IMR-90 (cell line): ENCODE results near the gene LDB1. TPM values are rescaled to one million over a fixed set of nuclear protein-coding genes. Genes with fewer than 3 reads are reported as not detected.

Experiments used
- ATAC-seq: fragments of 200-7000 bp; cut with Tn5 transposase; 2 replicates; pipeline ENCODE4 v1.9.1; 2020; ENCODE audit warnings: low read depth, mild to moderate bottlenecking, moderate library complexity
- BruUV-seq: library from RNA; stranded (reverse); fragments of 400-500 nt; replicated peaks from 2 replicates; lab custom pipeline; 2021; lab: Mats Ljungman, UMichigan
- CTCF ChIA-PET: fragments of 300-600 bp; formaldehyde crosslinking; extraction: SDS; loops from one replicate; lab custom pipeline; 2021; ENCODE audit warnings: antibody characterized with exemption; lab: Yijun Ruan, JAX
- POLR2A ChIA-PET: fragments of 300-600 bp; sonication (Branson Sonifier 250); formaldehyde crosslinking; loops from one replicate; lab custom pipeline; 2022; ENCODE audit warnings: antibody characterized with exemption; ENCODE audit not compliant: unreplicated experiment; lab: Charles Lee
- DNase-seq: peaks from one replicate; pipeline ENCODE4 v3.0.0; 2013
- H2AFZ ChIP-seq: replicated peaks from 2 replicates; pipeline ENCODE3; 2013; ENCODE audit warnings: low read length, mild to moderate bottlenecking; ENCODE audit not compliant: poor library complexity
- H2AK5ac ChIP-seq: 2 replicates; pipeline ENCODE4 v1.6.1; 2013; ENCODE audit warnings: low read depth, low read length, inconsistent platforms
- H2AK9ac ChIP-seq: replicated peaks from 2 replicates; pipeline ENCODE3; 2013; ENCODE audit warnings: mild to moderate bottlenecking, low read depth, low read length, moderate library complexity; ENCODE audit not compliant: poor library complexity
- H2BK120ac ChIP-seq: 2 replicates; pipeline ENCODE4 v1.6.1; 2013; ENCODE audit warnings: low read depth, low read length, inconsistent platforms
- H2BK15ac ChIP-seq: 3 replicates; pipeline ENCODE4 v1.6.1; 2013; ENCODE audit warnings: low read depth, low read length, inconsistent platforms
- H2BK20ac ChIP-seq: 2 replicates; pipeline ENCODE4 v1.6.1; 2013; ENCODE audit warnings: low read depth, mild to moderate bottlenecking, inconsistent platforms, low read length, moderate library complexity
- H2BK5ac ChIP-seq: 2 replicates; pipeline ENCODE4 v1.6.1; 2013; ENCODE audit warnings: mild to moderate bottlenecking, low read depth, low read length, inconsistent platforms; ENCODE audit not compliant: poor library complexity, severe bottlenecking
- H3K14ac ChIP-seq: replicated peaks from 2 replicates; pipeline ENCODE4 v1.6.1; 2013; ENCODE audit warnings: low read depth, low read length, inconsistent platforms
- H3K18ac ChIP-seq: 2 replicates; pipeline ENCODE4 v1.6.1; 2013; ENCODE audit warnings: low read depth, low read length, control low read depth
- H3K23ac ChIP-seq: 2 replicates; pipeline ENCODE4 v1.6.1; 2013; ENCODE audit warnings: low read depth, low read length, inconsistent platforms
- H3K27ac ChIP-seq: 2 replicates; pipeline ENCODE4 v1.5.1; 2013; ENCODE audit warnings: mild to moderate bottlenecking, control low read depth, low read length; ENCODE audit not compliant: insufficient read depth
- H3K27me3 ChIP-seq: 2 replicates; pipeline ENCODE4 v1.6.1; 2013; ENCODE audit warnings: low read length; ENCODE audit not compliant: control insufficient read depth, insufficient read depth
- H3K36me3 ChIP-seq: 2 replicates; pipeline ENCODE4 v1.6.1; 2013; ENCODE audit warnings: low read length, mixed read lengths; ENCODE audit not compliant: control insufficient read depth, insufficient read depth
- H3K4ac ChIP-seq: 2 replicates; pipeline ENCODE4 v1.6.1; 2013; ENCODE audit warnings: low read depth, low read length, inconsistent platforms
- H3K4me1 ChIP-seq: 2 replicates; pipeline ENCODE4 v1.6.1; 2013; ENCODE audit warnings: low read length, mixed read lengths; ENCODE audit not compliant: control insufficient read depth, insufficient read depth
- H3K4me2 ChIP-seq: 2 replicates; pipeline ENCODE4 v1.6.1; 2013; ENCODE audit warnings: low read depth, mild to moderate bottlenecking, control low read depth, low read length, moderate library complexity
- H3K4me3 ChIP-seq: 2 replicates; pipeline ENCODE4 v1.5.1; 2013; ENCODE audit warnings: low read depth, mild to moderate bottlenecking, control low read depth, low read length, moderate library complexity; ENCODE audit not compliant: insufficient read depth
- H3K56ac ChIP-seq: 2 replicates; pipeline ENCODE4 v1.6.1; 2013; ENCODE audit warnings: low read length, inconsistent platforms; ENCODE audit not compliant: insufficient read depth; ENCODE audit errors: extremely low read depth
- H3K79me1 ChIP-seq, 2 experiments: 2 replicates each; pipeline ENCODE4 v1.6.1; 2013; ENCODE audit warnings: low read length in 2 of 2, inconsistent platforms in 1 of 2, low read depth in 1 of 2
- H3K9ac ChIP-seq: 2 replicates; pipeline ENCODE4 v1.6.1; 2013; ENCODE audit warnings: low read depth, low read length, control low read depth
- H3K9me1 ChIP-seq: 2 replicates; pipeline ENCODE4 v1.6.1; 2013; ENCODE audit warnings: low read length, inconsistent platforms; ENCODE audit not compliant: insufficient read depth
- H3K9me3 ChIP-seq: 2 replicates; pipeline ENCODE4 v1.6.1; 2013; ENCODE audit warnings: low read length; ENCODE audit not compliant: control insufficient read depth, insufficient read depth
- H4K20me1 ChIP-seq: 2 replicates; pipeline ENCODE4 v1.6.1; 2013; ENCODE audit warnings: low read length, inconsistent platforms; ENCODE audit not compliant: insufficient read depth
- H4K5ac ChIP-seq: 2 replicates; pipeline ENCODE4 v1.6.1; 2013; ENCODE audit warnings: mild to moderate bottlenecking, low read depth, low read length, control low read depth
- H4K8ac ChIP-seq, 2 experiments: 2 replicates each; pipeline ENCODE4 v1.6.1; 2013; ENCODE audit warnings: low read depth in 2 of 2, low read length in 2 of 2, control low read depth in 1 of 2, inconsistent platforms in 1 of 2
- H4K91ac ChIP-seq: 2 replicates; pipeline ENCODE4 v1.6.1; 2013; ENCODE audit warnings: low read depth, low read length, inconsistent platforms; ENCODE audit not compliant: insufficient read depth
- MXI1 ChIP-seq: IDR thresholded peaks from 2 replicates; pipeline ENCODE4 v1.6.1; 2012; ENCODE audit warnings: low read depth, mild to moderate bottlenecking, low read length, moderate library complexity, borderline replicate concordance
- POLR2A ChIP-seq: IDR thresholded peaks from 2 replicates; pipeline ENCODE4 v1.6.1; 2012; ENCODE audit warnings: mild to moderate bottlenecking, low read depth, low read length
- RCOR1 ChIP-seq: IDR thresholded peaks from 2 replicates; pipeline ENCODE4 v1.6.1; 2012; ENCODE audit warnings: mild to moderate bottlenecking, low read length, improper control_type of control experiment; ENCODE audit not compliant: insufficient replicate concordance
- WGBS, 2 experiments: methylation state at CpG; one replicate each; pipeline versions ENCODE4 v1.1.5 to v1.1.7; 2013; ENCODE audit warnings: missing lambda C conversion rate in 2 of 2; ENCODE audit not compliant: insufficient read length in 1 of 2; ENCODE audit errors: extremely low coverage in 2 of 2; 5-methylcytosine and 5-hydroxymethylcytosine counted together
- dilution Hi-C: fragments of 300-500 bp; cut with HindIII; formaldehyde crosslinking; loops from one replicate; pipeline ENCODE4 v1.14.3; 2018; ENCODE audit warnings: low sequenced_read_pairs; ENCODE audit not compliant: unreplicated experiment
- in situ Hi-C: fragments of 300-500 bp; cut with MboI; formaldehyde crosslinking; loops from 3 replicates; pipeline ENCODE4 v1.14.3; 2019; ENCODE audit warnings: low sequenced_read_pairs, inconsistent platforms, mixed read lengths
- intact Hi-C: fragments of 100-400 bp; cut with micrococcal nuclease; formaldehyde crosslinking; loops from 2 replicates; pipeline ENCODE4 v1.10.0; 2022
- polyA plus RNA-seq, 3 experiments: library from polyadenylated mRNA; depleted of rRNA; stranded (reverse); fragments of >200 nt; gene quantifications; 2 replicates each; pipeline ENCODE4 v1.2.3, GENCODE V29; 2012; ENCODE audit warnings: low replicate concordance in 1 of 3
- total RNA-seq: library from RNA; depleted of rRNA; stranded (reverse); fragments of >200 nt; gene quantifications from 2 replicates; pipeline ENCODE4 v1.2.3, GENCODE V29; 2012
- TF ChIP-seq, protein P1 (sequence below): fragments of 150-350 bp; IDR thresholded peaks from 2 replicates; pipeline ENCODE4 v1.6.1; 2016; ENCODE audit warnings: low read depth, mild to moderate bottlenecking, low read length, moderate library complexity, borderline replicate concordance

Gene LDB1
- total and polyA plus RNA-seq, 2 of the 4 experiments (the other 2 are of a cell fraction), result 47.9 to 92.4 TPM

GRCh38 chr10:102083541-102083940 lies 36.6 kb downstream of the LDB1 start:
- Histone ChIP-seq H3K9me3 (no peaks in the 10 kb centered on the region), H3K36me3 (0 out of 2 replicates have a peak, but pooled peaks cover under 1% of the 10 kb centered on the region), H3K56ac (no peak overlapping the region), H4K5ac (no peak overlapping the region), H3K9ac (no peak overlapping the region), H4K8ac (no peak overlapping the region), H2BK15ac (no peak overlapping the region), H3K4ac (no peak overlapping the region), H4K91ac (no peak overlapping the region), H3K4me2 (no peak overlapping the region), H3K27me3 (no peaks in the 10 kb centered on the region), H4K20me1 (no peaks in the 10 kb centered on the region), H3K27ac (no peak overlapping the region), H2AK9ac (no peak overlapping the region), H3K4me3 (no peak overlapping the region), H3K14ac (no peak overlapping the region), H2AFZ (no peak overlapping the region), H3K18ac (no peak overlapping the region), H2AK5ac (no peak overlapping the region), H3K23ac (no peak overlapping the region), H3K9me1 (no peaks in the 10 kb centered on the region; the same call in 1 of the 2 replicates), H3K4me1 (no peaks in the 10 kb centered on the region), H2BK20ac (no peak overlapping the region), H3K79me1 (no peaks in the 10 kb centered on the region), H2BK120ac (no peak overlapping the region), H2BK5ac (no peak overlapping the region)
- intact Hi-C loops (no loop called here), dilution Hi-C loops (no loop called here), in situ Hi-C loops (no loop called here)
- CTCF ChIA-PET, result interaction anchor here (1.4 kb wide), 1 partner anchor 11 kb away, joined by 4 read pairs; no protein-coding TSS in a partner anchor
- no peak for DNase-seq
- ATAC-seq, result no peak
- TF ChIP-seq, protein P1, sequence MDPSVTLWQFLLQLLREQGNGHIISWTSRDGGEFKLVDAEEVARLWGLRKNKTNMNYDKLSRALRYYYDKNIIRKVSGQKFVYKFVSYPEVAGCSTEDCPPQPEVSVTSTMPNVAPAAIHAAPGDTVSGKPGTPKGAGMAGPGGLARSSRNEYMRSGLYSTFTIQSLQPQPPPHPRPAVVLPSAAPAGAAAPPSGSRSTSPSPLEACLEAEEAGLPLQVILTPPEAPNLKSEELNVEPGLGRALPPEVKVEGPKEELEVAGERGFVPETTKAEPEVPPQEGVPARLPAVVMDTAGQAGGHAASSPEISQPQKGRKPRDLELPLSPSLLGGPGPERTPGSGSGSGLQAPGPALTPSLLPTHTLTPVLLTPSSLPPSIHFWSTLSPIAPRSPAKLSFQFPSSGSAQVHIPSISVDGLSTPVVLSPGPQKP, result no peak
- TF ChIP-seq MXI1 (no peak), POLR2A (no peak), RCOR1 (no peak)
- no TSS peak for BruUV-seq
- no CpG with 5 or more reads among the region's 3 CpGs for WGBS, 2 experiments
- POLR2A ChIA-PET, result no interaction called here
